Mammary epithelial cell (primary cell): ENCODE measurements around the gene UNC79.
"Not testable (repeated sequence)": the region's sequence is repeated elsewhere in the genome, so short reads cannot be mapped to it uniquely, and the experiment has no call there.

Source experiments
- EZH2 ChIP-seq: IDR thresholded peaks from 2 replicates; pipeline ENCODE4 v1.6.1; 2012; ENCODE audit warnings: low read length, inconsistent platforms, borderline replicate concordance
- TF ChIP-seq, protein P1 (sequence below), 2 donors: IDR thresholded peaks in 1 of 2; conservative IDR thresholded peaks in 1 of 2; 2 replicates each; pipeline ENCODE4 v1.5.1; 2011 to 2012; ENCODE audit warnings: inconsistent platforms in 2 of 2, low read length in 2 of 2, mild to moderate bottlenecking in 2 of 2, control low read depth in 1 of 2, low read depth in 1 of 2; ENCODE audit not compliant: insufficient read depth in 1 of 2; ENCODE audit errors: extremely low read depth in 1 of 2

DNA sequence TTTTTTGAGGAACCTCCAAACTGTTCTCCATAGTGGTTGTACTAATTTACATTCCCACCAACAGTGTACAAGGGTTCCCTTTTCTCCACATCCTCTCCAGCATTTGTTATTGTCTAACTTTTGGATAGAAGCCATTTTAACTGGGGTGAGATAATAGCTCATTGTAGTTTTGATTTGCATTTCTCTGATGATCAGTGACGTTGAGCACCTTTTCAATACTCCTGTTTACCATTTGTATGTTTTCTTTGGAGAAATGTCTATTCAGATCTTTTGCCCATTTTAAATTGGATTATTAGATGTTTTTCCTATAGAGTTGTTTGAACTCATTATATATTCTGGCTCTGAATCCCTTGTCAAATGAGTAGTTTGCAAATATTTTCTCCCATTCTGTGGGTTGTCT, 46.5 kb upstream of the UNC79 start:
- TF ChIP-seq, protein P1, sequence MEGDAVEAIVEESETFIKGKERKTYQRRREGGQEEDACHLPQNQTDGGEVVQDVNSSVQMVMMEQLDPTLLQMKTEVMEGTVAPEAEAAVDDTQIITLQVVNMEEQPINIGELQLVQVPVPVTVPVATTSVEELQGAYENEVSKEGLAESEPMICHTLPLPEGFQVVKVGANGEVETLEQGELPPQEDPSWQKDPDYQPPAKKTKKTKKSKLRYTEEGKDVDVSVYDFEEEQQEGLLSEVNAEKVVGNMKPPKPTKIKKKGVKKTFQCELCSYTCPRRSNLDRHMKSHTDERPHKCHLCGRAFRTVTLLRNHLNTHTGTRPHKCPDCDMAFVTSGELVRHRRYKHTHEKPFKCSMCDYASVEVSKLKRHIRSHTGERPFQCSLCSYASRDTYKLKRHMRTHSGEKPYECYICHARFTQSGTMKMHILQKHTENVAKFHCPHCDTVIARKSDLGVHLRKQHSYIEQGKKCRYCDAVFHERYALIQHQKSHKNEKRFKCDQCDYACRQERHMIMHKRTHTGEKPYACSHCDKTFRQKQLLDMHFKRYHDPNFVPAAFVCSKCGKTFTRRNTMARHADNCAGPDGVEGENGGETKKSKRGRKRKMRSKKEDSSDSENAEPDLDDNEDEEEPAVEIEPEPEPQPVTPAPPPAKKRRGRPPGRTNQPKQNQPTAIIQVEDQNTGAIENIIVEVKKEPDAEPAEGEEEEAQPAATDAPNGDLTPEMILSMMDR (conservative IDR thresholded peaks at IDR 0.05 in 1 of 2, IDR thresholded peaks at IDR 0.05 in 1 of 2; ENCODE audit: extremely low read depth in 1 of 2, insufficient read depth in 1 of 2, low read depth in 1 of 2, low read length in 2 of 2) = not testable (repeated sequence)
- not testable (repeated sequence) for TF ChIP-seq EZH2
